ENCODE measurements around the gene NTRK2. TPM values are rescaled to one million over a fixed set of nuclear protein-coding genes. Genes with fewer than 3 reads are reported as not detected.

NTRK2 gene
- total RNA-seq: under 0.01 and 0.11 TPM in 2 replicates

GRCh38 chr9:84669288-84670137 is at the start of gene NTRK2:
Gene NTRK2, plus strand, starts transcription at chr9:84669729. Its CDS starts 1,020 bp downstream, at chr9:84670749.

